GM12891 (cell line): ENCODE measurements around the gene RABAC1.

Experiments used
- POLR2A ChIP-seq: IDR thresholded peaks from 2 replicates; pipeline ENCODE4 v1.6.1; 2011; ENCODE audit warnings: low read depth, low read length, control low read depth
- POLR2AphosphoS5 ChIP-seq: IDR thresholded peaks from 2 replicates; pipeline ENCODE4 v1.6.1; 2011; ENCODE audit warnings: low read depth, low read length, control low read depth
- SPI1 ChIP-seq: IDR thresholded peaks from 2 replicates; pipeline ENCODE4 v1.6.1; 2011; ENCODE audit warnings: low read depth, low read length, control low read depth
- TAF1 ChIP-seq: IDR thresholded peaks from 2 replicates; pipeline ENCODE4 v1.6.1; 2011; ENCODE audit warnings: low read depth, low read length, control low read depth

- TF ChIP-seq TAF1, result no peak
- TF ChIP-seq SPI1, result no peak
- TF ChIP-seq POLR2AphosphoS5, result no peak
- no peak for TF ChIP-seq POLR2A
Measured at GRCh38 chr19:41965106-41965505, 6.0 kb upstream of the RABAC1 start.
